GM23248 (cell line): ENCODE results near the gene EGFL7.

Experiments
- EZH2 ChIP-seq: fragments of 200-600 bp; sonication (generic); IDR thresholded peaks from 2 replicates; pipeline ENCODE4 v1.6.1; 2018; ENCODE audit warnings: antibody characterized with exemption, mild to moderate bottlenecking; ENCODE audit not compliant: insufficient read depth, poor library complexity, severe bottlenecking
- EZH2phosphoT487 ChIP-seq: fragments of 200-600 bp; sonication (generic); IDR thresholded peaks from 2 replicates; pipeline ENCODE4 v1.6.1; 2018; ENCODE audit warnings: antibody characterized with exemption, moderate library complexity, mild to moderate bottlenecking, low read depth; ENCODE audit not compliant: insufficient read depth

GRCh38 chr9:136710543-136710942 is 47.8 kb downstream of the EGFL7 start:
- no peak for TF ChIP-seq EZH2
- TF ChIP-seq EZH2phosphoT487 = no peak
